ENCODE data around the gene LDAH.

LDAH gene

GRCh38 chr2:20838016-20838415, 15.1 kb upstream of the LDAH start:
- Histone ChIP-seq H2BK5ac (ENCODE audit: low read length) (no peak overlapping the region), H3K79me1 (ENCODE audit: low read depth, low read length) (no peaks in the 10 kb centered on the region), H3K9me3 (replicated peaks in 1 of 2; ENCODE audit: control insufficient read depth in 2 of 2, insufficient read depth in 1 of 2, low read depth in 1 of 2, low read length in 2 of 2) (no peaks in the 10 kb centered on the region), H2AFZ (ENCODE audit: low read length) (no peak overlapping the region), H4K91ac (ENCODE audit: low read depth, low read length, poor library complexity) (no peak overlapping the region), H3K4ac (ENCODE audit: low read length) (no peak overlapping the region), H3K9ac (ENCODE audit: low read depth, low read length, poor library complexity) (no peak overlapping the region), H3K4me2 (ENCODE audit: insufficient read depth, low read length, poor library complexity, severe bottlenecking) (no peak overlapping the region), H2BK12ac (ENCODE audit: low read length) (no peak overlapping the region), H3K27ac (replicated peaks; ENCODE audit: low read length) (no peak overlapping the region), H2BK15ac (ENCODE audit: low read length) (no peak overlapping the region), H3K27me3 (ENCODE audit: control insufficient read depth in 3 of 3, insufficient read depth in 3 of 3, low read depth in 1 of 3, low read length in 3 of 3) (peaks cover 0 to 4% (median 0%) of the 10 kb centered on the region in 3 experiments), H2AK5ac (ENCODE audit: low read depth, low read length) (no peak overlapping the region), H3K23ac (ENCODE audit: low read depth, low read length, poor library complexity) (no peak overlapping the region), H2BK120ac (ENCODE audit: low read depth, low read length) (no peak overlapping the region), H4K8ac (ENCODE audit: low read depth, low read length) (no peak overlapping the region), H3K4me1 (ENCODE audit: control insufficient read depth in 2 of 2, insufficient read depth in 1 of 2, low read depth in 1 of 2, low read length in 2 of 2) (no peaks in the 10 kb centered on the region), H3K4me3 (ENCODE audit: low read length in 2 of 2) (no peak overlapping the region), H3K14ac (ENCODE audit: low read length) (no peak overlapping the region), H3K36me3 (replicated peaks in 1 of 2; ENCODE audit: control insufficient read depth in 2 of 2, insufficient read depth in 2 of 2, low read length in 2 of 2) (no peaks in the 10 kb centered on the region), H3K18ac (ENCODE audit: low read length) (no peak overlapping the region)
- DNase-seq (ENCODE audit: low spot score): no peak
- WGBS, 2 donors (ENCODE audit: extremely low coverage in 2 of 2, insufficient read length in 2 of 2, insufficient replicate concordance in 1 of 2): no CpG with 5 or more reads among the region's 2 CpGs

DNA sequence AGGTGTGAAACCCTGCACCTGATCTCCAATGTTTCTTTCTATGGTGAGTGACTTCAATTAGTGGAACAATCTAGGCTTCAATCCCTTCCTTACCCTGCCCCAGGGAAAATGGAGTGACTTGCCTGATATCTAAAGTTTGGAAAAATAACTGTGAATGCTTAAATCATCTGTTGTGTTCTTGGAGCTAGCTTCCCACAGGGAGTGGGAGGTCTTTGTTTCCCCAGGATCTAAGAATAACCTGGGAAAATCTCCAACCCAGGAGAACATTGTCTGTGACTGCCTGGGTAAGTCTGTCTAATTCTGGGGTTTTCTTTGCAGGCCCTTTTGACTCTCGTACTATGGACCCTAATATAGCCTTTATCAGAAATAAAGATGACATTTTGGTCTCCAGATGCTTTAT, 13.6 kb upstream of the LDAH start:
- no peak overlapping the region for H4K8ac ChIP-seq (ENCODE audit: low read depth, low read length)
- no peak overlapping the region for H3K27ac ChIP-seq (replicated peaks; ENCODE audit: low read length)
- no CpG with 5 or more reads among the region's 1 CpG for WGBS, 2 donors (ENCODE audit: extremely low coverage in 2 of 2, insufficient read length in 2 of 2, insufficient replicate concordance in 1 of 2)
- no peak overlapping the region for H2AFZ ChIP-seq (ENCODE audit: low read length)
- H2BK12ac ChIP-seq (ENCODE audit: low read length): no peak overlapping the region
- DNase-seq (ENCODE audit: low spot score): no peak
- no peaks in the 10 kb centered on the region for H3K27me3 ChIP-seq (ENCODE audit: control insufficient read depth in 3 of 3, insufficient read depth in 3 of 3, low read depth in 1 of 3, low read length in 3 of 3)
- H3K23ac ChIP-seq (ENCODE audit: low read depth, low read length, poor library complexity): no peak overlapping the region
- H4K91ac ChIP-seq (ENCODE audit: low read depth, low read length, poor library complexity): no peak overlapping the region
- H3K36me3 ChIP-seq (replicated peaks in 1 of 2; ENCODE audit: control insufficient read depth in 2 of 2, insufficient read depth in 2 of 2, low read length in 2 of 2): no peaks in the 10 kb centered on the region
- H2BK15ac ChIP-seq (ENCODE audit: low read length): no peak overlapping the region
- H3K4me1 ChIP-seq (ENCODE audit: control insufficient read depth in 2 of 2, insufficient read depth in 1 of 2, low read depth in 1 of 2, low read length in 2 of 2): no peaks in the 10 kb centered on the region
- H3K4ac ChIP-seq (ENCODE audit: low read length): no peak overlapping the region
- H2BK120ac ChIP-seq (ENCODE audit: low read depth, low read length): no peak overlapping the region
- no peak overlapping the region for H3K9ac ChIP-seq (ENCODE audit: low read depth, low read length, poor library complexity)
- H3K14ac ChIP-seq (ENCODE audit: low read length): no peak overlapping the region
- H2BK5ac ChIP-seq (ENCODE audit: low read length): no peak overlapping the region
- H3K4me3 ChIP-seq (ENCODE audit: low read length in 2 of 2): no peak overlapping the region
- H2AK5ac ChIP-seq (ENCODE audit: low read depth, low read length): no peak overlapping the region
- no peaks in the 10 kb centered on the region for H3K9me3 ChIP-seq (replicated peaks in 1 of 2; ENCODE audit: control insufficient read depth in 2 of 2, insufficient read depth in 1 of 2, low read depth in 1 of 2, low read length in 2 of 2)
- no peaks in the 10 kb centered on the region for H3K79me1 ChIP-seq (ENCODE audit: low read depth, low read length)
- no peak overlapping the region for H3K18ac ChIP-seq (ENCODE audit: low read length)
- H3K4me2 ChIP-seq (ENCODE audit: insufficient read depth, low read length, poor library complexity, severe bottlenecking): no peak overlapping the region

- Histone ChIP-seq H4K8ac (ENCODE audit: low read depth, low read length) (no peak overlapping the region), H2BK5ac (ENCODE audit: low read length) (no peak overlapping the region), H3K27ac (replicated peaks; ENCODE audit: low read length) (no peak overlapping the region), H3K4me3 (ENCODE audit: low read length in 2 of 2) (no peak overlapping the region), H2AFZ (ENCODE audit: low read length) (no peak overlapping the region), H3K9ac (ENCODE audit: low read depth, low read length, poor library complexity) (no peak overlapping the region), H3K14ac (ENCODE audit: low read length) (no peak overlapping the region), H2BK120ac (ENCODE audit: low read depth, low read length) (no peak overlapping the region), H3K4me1 (ENCODE audit: control insufficient read depth in 2 of 2, insufficient read depth in 1 of 2, low read depth in 1 of 2, low read length in 2 of 2) (no peaks in the 10 kb centered on the region), H3K27me3 (ENCODE audit: control insufficient read depth in 3 of 3, insufficient read depth in 3 of 3, low read depth in 1 of 3, low read length in 3 of 3) (no peaks in the 10 kb centered on the region), H3K4me2 (ENCODE audit: insufficient read depth, low read length, poor library complexity, severe bottlenecking) (no peak overlapping the region), H4K91ac (ENCODE audit: low read depth, low read length, poor library complexity) (no peak overlapping the region), H3K18ac (ENCODE audit: low read length) (no peak overlapping the region), H2BK15ac (ENCODE audit: low read length) (no peak overlapping the region), H3K4ac (ENCODE audit: low read length) (no peak overlapping the region), H2AK5ac (ENCODE audit: low read depth, low read length) (no peak overlapping the region), H3K36me3 (replicated peaks in 1 of 2; ENCODE audit: control insufficient read depth in 2 of 2, insufficient read depth in 2 of 2, low read length in 2 of 2) (no peaks in the 10 kb centered on the region), H3K23ac (ENCODE audit: low read depth, low read length, poor library complexity) (no peak overlapping the region), H2BK12ac (ENCODE audit: low read length) (no peak overlapping the region), H3K79me1 (ENCODE audit: low read depth, low read length) (no peaks in the 10 kb centered on the region), H3K9me3 (replicated peaks in 1 of 2; ENCODE audit: control insufficient read depth in 2 of 2, insufficient read depth in 1 of 2, low read depth in 1 of 2, low read length in 2 of 2) (no peaks in the 10 kb centered on the region)
- DNase-seq (ENCODE audit: low spot score): no peak
- WGBS, 2 donors (ENCODE audit: extremely low coverage in 2 of 2, insufficient read length in 2 of 2, insufficient replicate concordance in 1 of 2): no CpG with 5 or more reads among the region's 2 CpGs
These were observed 11.4 kb upstream of the LDAH start for GRCh38 chr2:20834331-20834730.

GRCh38 chr2:20832606-20833005, 9.7 kb upstream of the LDAH start:
- H3K27me3 ChIP-seq (ENCODE audit: control insufficient read depth in 3 of 3, insufficient read depth in 3 of 3, low read depth in 1 of 3, low read length in 3 of 3): no peaks in the 10 kb centered on the region
- no peak for DNase-seq (ENCODE audit: low spot score)
- H3K27ac ChIP-seq (replicated peaks; ENCODE audit: low read length): no peak overlapping the region
- H2BK120ac ChIP-seq (ENCODE audit: low read depth, low read length): no peak overlapping the region
- H3K9ac ChIP-seq (ENCODE audit: low read depth, low read length, poor library complexity): no peak overlapping the region
- no peaks in the 10 kb centered on the region for H3K4me1 ChIP-seq (ENCODE audit: control insufficient read depth in 2 of 2, insufficient read depth in 1 of 2, low read depth in 1 of 2, low read length in 2 of 2)
- H2BK12ac ChIP-seq (ENCODE audit: low read length): no peak overlapping the region
- H3K18ac ChIP-seq (ENCODE audit: low read length): no peak overlapping the region
- no peak overlapping the region for H3K23ac ChIP-seq (ENCODE audit: low read depth, low read length, poor library complexity)
- H2AFZ ChIP-seq (ENCODE audit: low read length): no peak overlapping the region
- H3K4me3 ChIP-seq (ENCODE audit: low read length in 2 of 2): no peak overlapping the region
- H4K8ac ChIP-seq (ENCODE audit: low read depth, low read length): no peak overlapping the region
- no peaks in the 10 kb centered on the region for H3K36me3 ChIP-seq (replicated peaks in 1 of 2; ENCODE audit: control insufficient read depth in 2 of 2, insufficient read depth in 2 of 2, low read length in 2 of 2)
- no peak overlapping the region for H2BK15ac ChIP-seq (ENCODE audit: low read length)
- H2BK5ac ChIP-seq (ENCODE audit: low read length): no peak overlapping the region
- H3K14ac ChIP-seq (ENCODE audit: low read length): no peak overlapping the region
- no peaks in the 10 kb centered on the region for H3K79me1 ChIP-seq (ENCODE audit: low read depth, low read length)
- no peak overlapping the region for H4K91ac ChIP-seq (ENCODE audit: low read depth, low read length, poor library complexity)
- H2AK5ac ChIP-seq (ENCODE audit: low read depth, low read length): no peak overlapping the region
- H3K4ac ChIP-seq (ENCODE audit: low read length): no peak overlapping the region
- H3K9me3 ChIP-seq (replicated peaks in 1 of 2; ENCODE audit: control insufficient read depth in 2 of 2, insufficient read depth in 1 of 2, low read depth in 1 of 2, low read length in 2 of 2): no peaks in the 10 kb centered on the region
- no peak overlapping the region for H3K4me2 ChIP-seq (ENCODE audit: insufficient read depth, low read length, poor library complexity, severe bottlenecking)
